HEK293T (cell line): ENCODE results near the gene PXK.

Experiments
- CTCF ChIA-PET: fragments of 350-600 bp; formaldehyde crosslinking; extraction: SDS; loops from one replicate; lab custom pipeline; 2021; ENCODE audit warnings: antibody characterized with exemption, inconsistent platforms; lab: Yijun Ruan, JAX
- POLR2A ChIA-PET: fragments of 350-600 bp; formaldehyde crosslinking; extraction: SDS; loops from one replicate; lab custom pipeline; 2020; ENCODE audit warnings: antibody characterized with exemption, inconsistent platforms; lab: Yijun Ruan, JAX
- DNase-seq: peaks from one replicate; pipeline ENCODE4 v3.0.0; 2012; ENCODE audit warnings: mixed read lengths; ENCODE audit errors: extremely low spot score
- ARNT ChIP-seq: fragments of 450-650 bp; IDR thresholded peaks from 2 replicates; pipeline ENCODE4 v1.6.1; 2017; ENCODE audit warnings: mild to moderate bottlenecking
- BHLHE40 ChIP-seq: fragments of 450-650 bp; IDR thresholded peaks from 2 replicates; pipeline ENCODE4 v1.6.1; 2016; ENCODE audit warnings: mild to moderate bottlenecking, moderate library complexity, borderline replicate concordance
- CTBP1 ChIP-seq: fragments of 450-650 bp; IDR thresholded peaks from 2 replicates; pipeline ENCODE4 v1.6.1; 2016; ENCODE audit warnings: borderline replicate concordance
- ELF4 ChIP-seq: fragments of 450-650 bp; IDR thresholded peaks from 2 replicates; pipeline ENCODE4 v1.6.1; 2017; ENCODE audit warnings: antibody characterized with exemption
- FOXA1 ChIP-seq: fragments of 450-650 bp; IDR thresholded peaks from 2 replicates; pipeline ENCODE4 v1.6.1; 2016; ENCODE audit warnings: mild to moderate bottlenecking
- FOXK2 ChIP-seq: fragments of 450-650 bp; IDR thresholded peaks from 2 replicates; pipeline ENCODE4 v1.6.1; 2016; ENCODE audit warnings: mild to moderate bottlenecking
- FOXM1 ChIP-seq: fragments of 450-650 bp; IDR thresholded peaks from 2 replicates; pipeline ENCODE4 v1.6.1; 2017; ENCODE audit warnings: mild to moderate bottlenecking, borderline replicate concordance
- HDGF ChIP-seq: fragments of 450-650 bp; IDR thresholded peaks from 2 replicates; pipeline ENCODE4 v1.6.1; 2017; ENCODE audit warnings: antibody characterized with exemption, borderline replicate concordance
- L3MBTL2 ChIP-seq: fragments of 450-650 bp; conservative IDR thresholded peaks from 2 replicates; pipeline ENCODE4 v1.6.1; 2016; ENCODE audit warnings: mild to moderate bottlenecking
- LEF1 ChIP-seq: fragments of 450-650 bp; IDR thresholded peaks from 2 replicates; pipeline ENCODE4 v1.6.1; 2017; ENCODE audit warnings: mild to moderate bottlenecking, borderline replicate concordance
- NFRKB ChIP-seq: fragments of 450-650 bp; IDR thresholded peaks from 2 replicates; pipeline ENCODE4 v1.6.1; 2016; ENCODE audit warnings: mild to moderate bottlenecking, moderate library complexity
- PKNOX1 ChIP-seq: fragments of 450-650 bp; IDR thresholded peaks from 2 replicates; pipeline ENCODE4 v1.6.1; 2016
- SP1 ChIP-seq: fragments of 450-650 bp; IDR thresholded peaks from 2 replicates; pipeline ENCODE4 v1.6.1; 2017
- SUZ12 ChIP-seq: fragments of 450-650 bp; IDR thresholded peaks from 2 replicates; pipeline ENCODE4 v1.6.1; 2016; ENCODE audit warnings: mild to moderate bottlenecking
- TARDBP ChIP-seq: fragments of 450-650 bp; IDR thresholded peaks from 2 replicates; pipeline ENCODE4 v1.6.1; 2016
- ZNF384 ChIP-seq: fragments of 450-650 bp; IDR thresholded peaks from 2 replicates; pipeline ENCODE4 v1.6.1; 2016

PXK gene

GRCh38 chr3:58291671-58292338 lies 40.9 kb upstream of the PXK start:
- TF ChIP-seq FOXA1 (no peak), ZNF384 (no peak), TARDBP (no peak), SUZ12 (no peak), FOXK2 (no peak), CTBP1 (no peak), HDGF (no peak), FOXM1 (no peak), NFRKB (no peak), L3MBTL2 (no peak), BHLHE40 (no peak), SP1 (no peak), PKNOX1 (no peak), ELF4 (no peak), ARNT (no peak), LEF1 (no peak)
- ChIA-PET POLR2A (interaction anchor here (1.8 kb wide), 1 partner anchor 15 kb away, joined by 8 read pairs; the partner anchor contains the start of genes HTD2 and RPP14), CTCF (interaction anchor here (0.7 kb wide), 1 partner anchor 9 kb away, joined by 3 read pairs; no protein-coding TSS in a partner anchor)
- DNase-seq = no peak

- no peak for DNase-seq
- POLR2A ChIA-PET = interaction anchor here (1.8 kb wide), 1 partner anchor 14 kb away, joined by 8 read pairs; the partner anchor contains the start of genes HTD2 and RPP14
- no peak for TF ChIP-seq BHLHE40
- TF ChIP-seq PKNOX1 = no peak
- no peak for TF ChIP-seq SP1
- TF ChIP-seq FOXA1 = no peak
- no peak for TF ChIP-seq CTBP1
- no peak for TF ChIP-seq NFRKB
- no peak for TF ChIP-seq L3MBTL2
- TF ChIP-seq ARNT = no peak
- TF ChIP-seq LEF1 = no peak
- TF ChIP-seq SUZ12 = no peak
- CTCF ChIA-PET = no interaction called here
These were observed 39.8 kb upstream of the PXK start for GRCh38 chr3:58292866-58293265.

- DNase-seq = no peak
- TF ChIP-seq NFRKB = no peak
- no peak for TF ChIP-seq HDGF
- no peak for TF ChIP-seq SP1
- TF ChIP-seq FOXA1 = no peak
- TF ChIP-seq FOXM1 = no peak
- TF ChIP-seq FOXK2 = no peak
- TF ChIP-seq CTBP1 = no peak
- CTCF ChIA-PET = no interaction called here
- POLR2A ChIA-PET = interaction anchor here (1.8 kb wide), 1 partner anchor 13 kb away, joined by 8 read pairs; the partner anchor contains the start of genes HTD2 and RPP14
These were observed 39.2 kb upstream of the PXK start for GRCh38 chr3:58293516-58293915.

GRCh38 chr3:58296269-58296668 lies 36.4 kb upstream of the PXK start:
- ChIA-PET POLR2A (interaction anchor here (1.6 kb wide), 1 partner anchor 10 kb away, joined by 5 read pairs; the partner anchor contains the start of genes HTD2 and RPP14), CTCF (interaction anchor here (0.6 kb wide), 1 partner anchor 10 kb away, joined by 3 read pairs; the partner anchor contains the start of genes HTD2 and RPP14)
- no peak for DNase-seq
- TF ChIP-seq ARNT (no peak), PKNOX1 (no peak), LEF1 (no peak), FOXK2 (no peak), ELF4 (no peak), ZNF384 (no peak), HDGF (no peak), SP1 (no peak), SUZ12 (no peak), TARDBP (no peak), FOXA1 (no peak), NFRKB (no peak), CTBP1 (no peak), L3MBTL2 (no peak), BHLHE40 (no peak), FOXM1 (no peak)

GRCh38 chr3:58296843-58297242 lies 35.8 kb upstream of the PXK start:
- ChIA-PET CTCF (interaction anchor here (0.6 kb wide), 1 partner anchor 9 kb away, joined by 3 read pairs; the partner anchor contains the start of genes HTD2 and RPP14), POLR2A (interaction anchor here (0.8 kb wide), 1 partner anchor 9 kb away, joined by 3 read pairs; the partner anchor contains the start of genes HTD2 and RPP14)
- DNase-seq = no peak
- TF ChIP-seq NFRKB (no peak), BHLHE40 (no peak), PKNOX1 (no peak), FOXA1 (no peak), ZNF384 (no peak), ARNT (no peak)
